Astrocyte (in vitro differentiated cells and primary cell): ENCODE results near the gene SEMA6B.

ENCODE experiments used
- EZH2 ChIP-seq: IDR thresholded peaks from 2 replicates; pipeline ENCODE4 v1.6.1; 2012; ENCODE audit warnings: mild to moderate bottlenecking, low read length, inconsistent platforms; ENCODE audit not compliant: insufficient read depth
- TF ChIP-seq, protein P1 (sequence below): IDR thresholded peaks from 2 replicates; pipeline ENCODE4 v1.5.1; 2011; ENCODE audit warnings: low read depth, mild to moderate bottlenecking, inconsistent platforms, low read length, moderate library complexity; ENCODE audit not compliant: insufficient read depth

DNA sequence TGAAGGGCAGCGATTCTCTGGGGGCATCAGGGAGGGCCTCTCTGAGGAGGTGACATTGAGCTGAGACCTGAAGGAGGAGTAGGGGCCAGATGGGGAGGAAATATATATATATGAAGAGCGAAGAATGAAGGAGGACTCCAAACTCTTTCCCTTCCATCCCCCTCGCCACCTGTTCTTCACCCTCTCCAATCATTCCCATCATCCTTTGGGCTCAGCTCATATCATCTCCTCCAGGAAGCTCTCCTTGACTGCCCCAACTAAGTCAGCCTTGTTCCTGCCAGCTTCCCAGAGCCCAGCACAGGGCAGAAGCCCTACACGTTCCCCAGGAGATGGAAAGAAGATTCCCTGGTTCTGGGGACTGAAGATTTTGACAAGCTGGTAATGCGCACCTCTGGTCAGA lies 33.0 kb upstream of the SEMA6B start:
- TF ChIP-seq, protein P1, sequence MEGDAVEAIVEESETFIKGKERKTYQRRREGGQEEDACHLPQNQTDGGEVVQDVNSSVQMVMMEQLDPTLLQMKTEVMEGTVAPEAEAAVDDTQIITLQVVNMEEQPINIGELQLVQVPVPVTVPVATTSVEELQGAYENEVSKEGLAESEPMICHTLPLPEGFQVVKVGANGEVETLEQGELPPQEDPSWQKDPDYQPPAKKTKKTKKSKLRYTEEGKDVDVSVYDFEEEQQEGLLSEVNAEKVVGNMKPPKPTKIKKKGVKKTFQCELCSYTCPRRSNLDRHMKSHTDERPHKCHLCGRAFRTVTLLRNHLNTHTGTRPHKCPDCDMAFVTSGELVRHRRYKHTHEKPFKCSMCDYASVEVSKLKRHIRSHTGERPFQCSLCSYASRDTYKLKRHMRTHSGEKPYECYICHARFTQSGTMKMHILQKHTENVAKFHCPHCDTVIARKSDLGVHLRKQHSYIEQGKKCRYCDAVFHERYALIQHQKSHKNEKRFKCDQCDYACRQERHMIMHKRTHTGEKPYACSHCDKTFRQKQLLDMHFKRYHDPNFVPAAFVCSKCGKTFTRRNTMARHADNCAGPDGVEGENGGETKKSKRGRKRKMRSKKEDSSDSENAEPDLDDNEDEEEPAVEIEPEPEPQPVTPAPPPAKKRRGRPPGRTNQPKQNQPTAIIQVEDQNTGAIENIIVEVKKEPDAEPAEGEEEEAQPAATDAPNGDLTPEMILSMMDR: no peak
- no peak for TF ChIP-seq EZH2
